IPS-20b (cell line): ENCODE measurements around the gene IL22.

Experiments
- H3K27ac ChIP-seq: one replicate; pipeline ENCODE4 v1.5.1; 2013; ENCODE audit warnings: low read length
- H3K27me3 ChIP-seq: 2 replicates; pipeline ENCODE4 v1.6.1; 2013; ENCODE audit warnings: mild to moderate bottlenecking, low read length, inconsistent platforms; ENCODE audit not compliant: insufficient read depth
- H3K36me3 ChIP-seq: 2 replicates; pipeline ENCODE4 v1.6.1; 2013; ENCODE audit warnings: low read depth, mild to moderate bottlenecking, inconsistent platforms, low read length, moderate library complexity; ENCODE audit not compliant: insufficient read depth
- H3K4me1 ChIP-seq: 2 replicates; pipeline ENCODE4 v1.6.1; 2013; ENCODE audit warnings: mild to moderate bottlenecking, control low read depth, inconsistent platforms, low read length, moderate library complexity; ENCODE audit not compliant: insufficient read depth
- H3K4me3 ChIP-seq: 2 replicates; pipeline ENCODE4 v1.5.1; 2013; ENCODE audit warnings: mild to moderate bottlenecking, low read length, inconsistent platforms
- H3K9ac ChIP-seq: 2 replicates; pipeline ENCODE4 v1.6.1; 2013; ENCODE audit warnings: low read depth, mild to moderate bottlenecking, inconsistent platforms, low read length, moderate library complexity
- H3K9me3 ChIP-seq: 2 replicates; pipeline ENCODE4 v1.6.1; 2013; ENCODE audit warnings: mild to moderate bottlenecking, low read depth, low read length, inconsistent platforms; ENCODE audit not compliant: insufficient read depth

Gene IL22

DNA sequence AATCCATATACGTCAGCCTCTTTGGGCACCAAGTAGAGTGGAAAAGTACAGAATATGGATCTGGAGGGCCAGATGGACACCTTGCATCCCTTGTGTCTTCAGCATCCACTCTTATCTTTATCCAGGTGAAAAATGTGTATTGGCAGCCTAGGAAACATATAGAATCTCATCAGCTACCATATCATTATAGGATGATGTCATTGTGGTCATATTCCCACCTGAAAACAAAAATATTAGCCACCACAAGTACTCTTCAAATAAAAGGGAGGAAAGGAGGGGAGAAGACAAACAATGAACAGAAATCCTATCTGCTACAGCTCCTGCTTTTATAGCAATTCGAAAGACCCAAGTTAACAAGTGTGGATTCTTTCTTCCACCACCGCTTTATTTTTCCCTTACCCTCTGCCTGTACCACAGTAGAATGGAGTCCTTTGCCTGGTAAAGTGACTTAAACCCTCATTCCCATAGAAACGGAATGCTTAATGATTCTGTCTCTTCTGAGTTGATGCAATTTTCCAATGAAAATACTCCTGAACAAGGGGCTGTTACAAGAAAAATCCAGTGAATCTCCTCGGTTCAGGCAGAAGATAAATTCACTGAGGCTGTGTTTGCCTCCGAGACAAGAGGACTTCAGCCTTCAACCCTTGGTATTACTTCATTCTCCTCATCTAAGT is 14.0 kb downstream of the IL22 start:
- Histone ChIP-seq H3K27me3 (no peaks in the 10 kb centered on the region), H3K36me3 (no peaks in the 10 kb centered on the region), H3K4me1 (no peaks in the 10 kb centered on the region), H3K4me3 (no peak overlapping the region), H3K9ac (no peak overlapping the region), H3K9me3 (no peaks in the 10 kb centered on the region), H3K27ac (no peak overlapping the region)

DNA sequence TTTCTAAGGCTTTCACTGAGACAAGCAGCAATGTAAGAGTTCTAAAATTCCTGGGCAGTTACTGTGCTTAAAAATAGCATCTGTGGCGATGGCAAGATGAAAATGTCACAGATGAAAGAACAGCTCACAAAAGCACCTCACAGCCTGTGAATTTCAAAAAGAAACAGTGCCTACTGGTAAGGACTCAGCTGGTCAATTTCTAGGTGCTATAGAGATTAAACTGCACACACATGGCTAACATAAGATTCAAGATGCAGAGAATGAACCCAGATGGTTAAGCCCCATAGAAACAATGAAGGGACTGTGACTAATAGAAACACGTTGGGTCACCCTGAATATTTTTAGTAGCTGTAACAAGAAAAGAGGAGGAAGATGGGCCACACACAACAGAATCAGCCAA is 15.8 kb downstream of the IL22 start:
- no peak overlapping the region for H3K9ac ChIP-seq
- H3K27ac ChIP-seq: no peak overlapping the region
- no peak overlapping the region for H3K4me3 ChIP-seq
- no peaks in the 10 kb centered on the region for H3K9me3 ChIP-seq
- no peaks in the 10 kb centered on the region for H3K4me1 ChIP-seq
- no peaks in the 10 kb centered on the region for H3K36me3 ChIP-seq
- H3K27me3 ChIP-seq: no peaks in the 10 kb centered on the region

DNA sequence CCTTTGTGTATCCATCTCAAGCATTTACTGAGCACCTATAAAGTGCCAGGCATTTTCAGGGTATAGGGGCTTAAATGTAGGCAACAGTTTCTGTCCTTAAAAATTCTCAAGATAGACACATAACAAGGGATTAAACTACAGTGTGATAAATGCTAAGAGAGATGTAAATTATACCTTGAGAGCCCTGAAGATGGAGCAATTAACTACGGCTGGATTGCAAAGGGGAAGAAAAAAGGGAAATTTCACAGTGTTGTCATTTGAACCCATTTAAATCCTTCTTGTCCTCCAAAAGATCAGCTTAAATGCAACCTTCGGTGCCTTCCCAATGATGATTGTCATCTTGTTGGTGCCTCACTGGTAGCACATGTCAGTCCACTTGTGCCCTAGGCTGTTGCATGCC is 16.3 kb downstream of the IL22 start:
- no peak overlapping the region for H3K27ac ChIP-seq
- no peak overlapping the region for H3K4me3 ChIP-seq
- H3K9ac ChIP-seq: no peak overlapping the region
- H3K27me3 ChIP-seq: no peaks in the 10 kb centered on the region
- H3K9me3 ChIP-seq: no peaks in the 10 kb centered on the region
- H3K36me3 ChIP-seq: no peaks in the 10 kb centered on the region
- H3K4me1 ChIP-seq: no peaks in the 10 kb centered on the region

DNA sequence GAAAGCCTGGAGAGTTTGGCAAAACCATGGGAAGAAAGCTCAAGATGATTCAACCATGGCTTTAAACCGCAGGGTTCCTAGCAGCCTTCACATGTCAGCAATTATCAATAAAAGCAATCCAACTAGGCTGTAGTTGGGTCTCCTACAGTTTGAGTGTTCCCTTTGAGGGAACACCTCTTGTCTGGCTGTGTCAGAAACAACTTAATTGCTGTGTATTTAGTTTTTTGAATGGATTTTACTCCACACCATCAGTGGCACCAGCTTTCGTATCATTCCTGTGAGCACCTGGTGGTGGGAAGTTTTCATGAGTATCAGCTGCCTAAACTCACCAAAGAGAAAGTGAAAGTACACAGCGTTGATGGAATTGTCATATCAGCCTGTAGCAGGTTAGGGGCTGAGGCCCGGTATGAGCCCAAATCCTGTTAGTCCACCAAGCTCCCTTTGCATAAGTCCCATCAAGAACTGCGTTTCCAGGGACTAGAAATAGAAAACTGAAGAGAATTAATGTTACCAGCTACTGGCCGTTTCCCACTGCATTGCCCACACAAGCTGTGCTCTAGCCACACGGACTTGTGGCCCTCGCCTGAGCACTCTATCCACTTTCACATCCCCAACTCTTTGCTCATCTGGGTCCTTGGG is 16.9 kb downstream of the IL22 start:
- Histone ChIP-seq H3K27ac (no peak overlapping the region), H3K9me3 (no peaks in the 10 kb centered on the region), H3K27me3 (no peaks in the 10 kb centered on the region), H3K9ac (no peak overlapping the region), H3K4me3 (no peak overlapping the region), H3K4me1 (no peaks in the 10 kb centered on the region), H3K36me3 (no peaks in the 10 kb centered on the region)

DNA sequence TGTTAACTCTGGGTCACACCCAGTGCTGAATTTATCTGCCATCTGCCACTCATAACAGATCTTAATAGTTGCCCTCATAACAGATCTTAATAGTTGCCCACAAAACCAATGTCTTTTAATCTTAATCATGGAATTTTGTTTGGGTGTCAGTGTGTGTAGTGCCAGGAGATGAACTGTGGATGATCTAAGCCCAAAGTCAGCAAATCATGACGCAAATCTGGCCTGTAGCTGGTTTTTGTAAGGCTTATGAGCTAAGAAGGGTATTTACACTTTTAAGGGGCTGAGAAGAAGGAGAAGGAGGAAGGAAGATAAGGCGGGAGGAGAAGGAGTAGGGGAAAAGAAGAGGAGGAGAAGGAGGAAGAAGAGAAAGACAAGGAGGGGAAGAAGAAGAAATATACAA is 17.8 kb downstream of the IL22 start:
- H3K9me3 ChIP-seq: no peaks in the 10 kb centered on the region
- H3K36me3 ChIP-seq: no peaks in the 10 kb centered on the region
- H3K27me3 ChIP-seq: no peaks in the 10 kb centered on the region
- no peaks in the 10 kb centered on the region for H3K4me1 ChIP-seq
- H3K9ac ChIP-seq: no peak overlapping the region
- no peak overlapping the region for H3K4me3 ChIP-seq
- H3K27ac ChIP-seq: no peak overlapping the region

DNA sequence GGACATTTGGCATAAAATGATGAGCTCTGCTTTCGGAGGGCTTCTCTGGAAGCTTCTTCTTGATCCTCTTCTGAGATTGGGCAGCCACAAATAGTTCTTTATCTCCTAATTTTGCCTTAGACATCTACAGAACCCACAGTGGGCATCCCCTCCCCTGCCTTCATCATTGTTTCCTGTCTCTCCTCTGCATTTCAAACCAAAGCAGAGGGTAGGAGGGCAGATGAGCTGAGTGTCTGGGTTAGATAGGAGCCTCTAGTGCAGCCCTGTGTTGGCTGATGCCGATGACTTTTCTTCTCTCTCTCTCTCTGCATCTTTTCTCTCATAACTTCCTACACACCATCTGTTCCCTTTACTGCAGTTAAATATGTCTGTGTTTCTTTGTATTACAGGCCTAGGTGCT is 19.3 kb downstream of the IL22 start:
- Histone ChIP-seq H3K36me3 (no peaks in the 10 kb centered on the region), H3K27ac (no peak overlapping the region), H3K9me3 (no peaks in the 10 kb centered on the region), H3K4me1 (no peaks in the 10 kb centered on the region), H3K4me3 (no peak overlapping the region), H3K9ac (no peak overlapping the region), H3K27me3 (no peaks in the 10 kb centered on the region)

DNA sequence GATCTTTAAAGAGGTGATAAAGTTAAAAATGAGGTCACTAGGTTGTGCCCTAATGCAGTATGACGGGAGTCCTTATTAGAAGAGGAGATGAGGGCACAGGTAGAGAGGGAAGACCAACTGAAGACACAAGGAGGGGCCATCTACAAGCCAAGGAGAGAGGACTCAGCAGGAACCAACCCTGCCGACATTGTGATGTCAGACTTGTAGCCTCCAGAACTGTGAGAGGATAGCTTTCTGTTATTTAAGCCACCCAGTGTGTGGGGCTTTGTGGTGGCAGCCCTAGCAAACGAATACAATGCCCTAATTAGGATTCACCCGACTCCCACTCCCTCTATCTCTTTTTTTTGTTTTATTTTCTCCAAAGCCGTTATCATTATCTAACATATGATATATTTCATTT is 19.9 kb downstream of the IL22 start:
- Histone ChIP-seq H3K9me3 (no peaks in the 10 kb centered on the region), H3K36me3 (no peaks in the 10 kb centered on the region), H3K27ac (no peak overlapping the region), H3K4me3 (no peak overlapping the region), H3K27me3 (no peaks in the 10 kb centered on the region), H3K4me1 (no peaks in the 10 kb centered on the region), H3K9ac (no peak overlapping the region)

DNA sequence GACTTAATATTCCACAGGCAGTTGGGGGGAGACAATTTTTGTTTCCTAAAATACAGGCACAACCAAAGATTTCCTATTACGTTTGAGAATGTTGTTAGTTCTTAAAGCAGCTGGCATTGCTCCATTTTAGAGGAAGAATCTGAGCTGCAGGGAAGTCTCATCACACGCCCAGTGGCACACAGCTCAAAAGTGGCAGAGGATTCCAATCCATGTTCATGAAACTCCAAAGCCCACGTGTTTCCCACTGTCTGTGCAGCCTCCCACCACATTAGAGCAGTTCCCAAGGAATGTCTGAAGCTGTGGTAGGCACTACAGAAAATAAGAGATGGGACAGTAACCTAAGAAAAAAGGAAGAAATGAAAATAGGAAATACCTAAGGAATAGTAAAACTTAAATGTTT is 21.7 kb downstream of the IL22 start:
- H3K9ac ChIP-seq: no peak overlapping the region
- no peak overlapping the region for H3K4me3 ChIP-seq
- H3K36me3 ChIP-seq: no peaks in the 10 kb centered on the region
- H3K4me1 ChIP-seq: no peaks in the 10 kb centered on the region
- H3K27me3 ChIP-seq: no peaks in the 10 kb centered on the region
- no peak overlapping the region for H3K27ac ChIP-seq
- H3K9me3 ChIP-seq: no peaks in the 10 kb centered on the region

DNA sequence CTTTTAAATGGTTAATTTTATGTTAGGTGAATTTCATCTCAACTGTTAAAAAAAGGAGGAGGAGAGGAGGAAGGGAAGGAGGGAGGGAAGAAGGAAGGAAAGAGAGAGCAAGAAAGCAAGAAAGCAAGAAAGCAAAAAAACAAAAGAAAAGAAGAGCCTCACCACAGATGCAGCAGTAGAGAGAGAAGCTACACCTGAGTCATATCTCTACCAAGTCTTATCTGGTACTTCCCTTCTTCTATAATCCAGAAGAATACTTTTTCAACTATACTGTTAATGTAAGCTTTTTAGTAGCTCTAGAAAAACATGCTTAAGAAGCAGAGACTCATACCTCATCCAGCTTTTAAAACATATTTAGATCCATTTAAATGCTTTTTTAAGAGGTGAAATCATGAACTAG is 22.2 kb downstream of the IL22 start:
- H3K9ac ChIP-seq: no peak overlapping the region

DNA sequence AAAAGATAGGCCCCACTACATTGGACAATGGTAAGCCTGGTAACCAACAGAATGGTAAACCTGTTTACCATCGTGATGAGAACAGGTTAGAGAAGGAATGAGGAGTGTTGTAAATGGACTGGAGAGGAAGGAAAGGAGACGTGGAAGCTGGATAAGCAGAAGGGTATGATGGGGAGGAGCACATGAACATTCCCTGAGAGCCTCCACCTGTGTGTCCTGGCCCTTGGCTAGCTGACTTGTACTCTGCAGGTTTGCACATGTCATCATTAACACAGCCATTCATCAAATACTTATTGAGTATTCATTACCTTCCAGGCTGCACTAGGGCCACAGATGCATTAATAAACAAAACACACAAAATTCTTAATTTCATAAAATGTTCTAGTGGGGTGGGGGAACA is 23.4 kb downstream of the IL22 start:
- no peak overlapping the region for H3K9ac ChIP-seq
- no peaks in the 10 kb centered on the region for H3K27me3 ChIP-seq
- H3K27ac ChIP-seq: no peak overlapping the region
- no peaks in the 10 kb centered on the region for H3K9me3 ChIP-seq
- H3K36me3 ChIP-seq: no peaks in the 10 kb centered on the region
- H3K4me3 ChIP-seq: no peak overlapping the region
- H3K4me1 ChIP-seq: no peaks in the 10 kb centered on the region

More for the DNA sequence above, 22.2 kb downstream of the IL22 start:
- no peaks in the 10 kb centered on the region for H3K27me3 ChIP-seq
- no peaks in the 10 kb centered on the region for H3K4me1 ChIP-seq
- no peak overlapping the region for H3K4me3 ChIP-seq
- H3K9me3 ChIP-seq: no peaks in the 10 kb centered on the region
- no peaks in the 10 kb centered on the region for H3K36me3 ChIP-seq
- H3K27ac ChIP-seq: no peak overlapping the region

DNA sequence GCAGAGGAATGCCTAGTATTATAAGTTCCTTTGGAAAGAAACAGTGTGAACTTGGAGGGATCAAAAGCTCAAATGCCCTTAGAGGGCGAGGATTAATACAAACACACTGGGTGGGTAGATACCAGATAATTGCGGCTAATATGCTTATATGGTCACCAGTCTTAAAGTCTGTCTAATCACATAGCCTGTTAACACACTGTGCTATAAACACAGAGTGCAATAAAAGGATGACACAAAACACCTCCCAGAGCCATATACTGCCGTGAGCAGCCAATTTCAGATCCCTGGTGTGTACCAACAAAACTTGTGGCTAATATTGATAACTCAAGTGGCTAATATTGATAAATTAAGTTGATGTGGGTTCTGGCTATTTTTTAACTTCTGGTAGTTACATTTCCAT is 26.0 kb downstream of the IL22 start:
- Histone ChIP-seq H3K27me3 (no peaks in the 10 kb centered on the region), H3K4me3 (no peak overlapping the region), H3K9me3 (no peaks in the 10 kb centered on the region), H3K27ac (no peak overlapping the region), H3K9ac (no peak overlapping the region), H3K4me1 (no peaks in the 10 kb centered on the region), H3K36me3 (no peaks in the 10 kb centered on the region)

DNA sequence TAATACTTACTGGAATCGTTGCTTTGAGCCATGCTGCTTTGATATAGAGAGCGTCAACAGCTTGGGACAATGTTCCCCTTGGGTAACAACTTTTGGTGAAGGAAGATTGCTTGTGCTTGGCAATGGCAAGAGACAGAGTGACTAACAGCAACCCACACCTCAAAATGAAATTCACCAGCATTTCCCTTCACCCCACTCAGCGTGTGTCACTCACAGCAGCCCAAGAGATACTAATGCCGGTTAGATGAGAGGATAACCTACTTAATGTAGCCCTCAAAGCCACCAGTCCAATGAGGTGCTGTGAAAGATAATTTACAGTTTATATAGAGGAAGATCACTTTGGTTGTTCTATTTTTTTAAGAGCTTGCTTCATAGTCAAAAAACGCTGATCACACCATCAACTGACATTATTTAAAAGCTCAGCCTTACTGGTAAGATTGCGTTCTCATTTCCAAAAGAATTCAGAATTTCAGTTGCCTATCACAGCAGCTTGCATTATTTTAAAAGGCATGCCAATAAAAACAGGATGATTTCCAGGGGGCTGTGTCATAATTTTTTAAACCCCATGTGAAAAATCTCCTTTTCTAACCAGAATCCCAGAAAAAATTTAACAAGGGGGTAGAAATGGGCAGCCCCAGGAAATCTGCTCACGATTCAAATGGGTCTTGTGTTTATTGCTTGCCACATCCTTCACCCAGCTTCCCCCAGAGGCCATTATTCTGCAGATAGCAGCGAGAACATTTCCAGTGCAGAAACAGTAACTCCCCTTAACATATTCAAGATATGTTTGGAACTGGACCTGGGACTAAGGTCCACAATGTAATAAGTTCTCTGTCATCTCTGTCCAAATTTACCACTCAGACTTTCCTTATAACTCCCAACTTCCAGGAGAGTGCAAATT is 27.6 kb downstream of the IL22 start, which contains the start of gene IL26:
TSS of gene IL26 (minus strand) at position 235 of the 901 bp plus-strand sequence. CDS start at position 181, 54 bp downstream.
- Histone ChIP-seq H3K9ac (no peak within 1 kb of the TSS), H3K4me3 (no peak within 1 kb of the TSS), H3K4me1 (no peaks in the 10 kb centered on the region), H3K27ac (no peak within 1 kb of the TSS), H3K27me3 (no peaks in the 10 kb centered on the region), H3K36me3 (no peaks in the 10 kb centered on the region), H3K9me3 (no peaks in the 10 kb centered on the region)
